H9 (cell line): ENCODE measurements around the gene CALCR. TPM values are rescaled to one million over a fixed set of nuclear protein-coding genes. Genes with fewer than 3 reads are reported as not detected.

ENCODE experiments used
- DNase-seq: peaks from one replicate; pipeline ENCODE4 v3.0.0-alpha.2; 2017
- H2AFZ ChIP-seq: one replicate; pipeline ENCODE4 v1.6.1; 2013; ENCODE audit warnings: mild to moderate bottlenecking, low read length, control low read depth, moderate library complexity
- H2AK5ac ChIP-seq: 2 replicates; pipeline ENCODE4 v1.6.1; 2013; ENCODE audit warnings: low read length, control low read depth, mixed read lengths; ENCODE audit not compliant: insufficient read length
- H2BK120ac ChIP-seq: one replicate; pipeline ENCODE4 v1.6.1; 2013; ENCODE audit warnings: low read depth, mild to moderate bottlenecking, low read length, control low read depth, inconsistent platforms; ENCODE audit not compliant: poor library complexity, severe bottlenecking
- H2BK12ac ChIP-seq: 2 replicates; pipeline ENCODE4 v1.6.1; 2013; ENCODE audit warnings: low read length, control low read depth, mixed read lengths, low read depth; ENCODE audit not compliant: insufficient read length
- H2BK15ac ChIP-seq: 2 replicates; pipeline ENCODE4 v1.6.1; 2013; ENCODE audit warnings: low read depth, low read length, control low read depth
- H2BK20ac ChIP-seq: one replicate; pipeline ENCODE4 v1.6.1; 2013; ENCODE audit warnings: low read depth, mild to moderate bottlenecking, low read length, control low read depth, inconsistent platforms; ENCODE audit not compliant: poor library complexity, severe bottlenecking
- H2BK5ac ChIP-seq: 2 replicates; pipeline ENCODE4 v1.6.1; 2013; ENCODE audit warnings: low read length, control low read depth, mixed read lengths; ENCODE audit not compliant: insufficient read length
- H3K14ac ChIP-seq: 2 replicates; pipeline ENCODE4 v1.6.1; 2013; ENCODE audit warnings: low read length, control low read depth; ENCODE audit not compliant: insufficient read depth
- H3K18ac ChIP-seq: 2 replicates; pipeline ENCODE4 v1.6.1; 2013; ENCODE audit warnings: low read depth, mild to moderate bottlenecking, mixed read lengths, low read length, control low read depth; ENCODE audit not compliant: insufficient read length
- H3K23ac ChIP-seq: 2 replicates; pipeline ENCODE4 v1.6.1; 2013; ENCODE audit warnings: low read length, control low read depth, mixed read lengths, low read depth; ENCODE audit not compliant: insufficient read length
- H3K23me2 ChIP-seq: 2 replicates; pipeline ENCODE4 v1.6.1; 2013; ENCODE audit warnings: low read depth, mild to moderate bottlenecking, mixed read lengths, low read length, control low read depth; ENCODE audit not compliant: insufficient read length, poor library complexity, severe bottlenecking
- H3K27ac ChIP-seq: 2 replicates; pipeline ENCODE4 v1.5.1; 2013; ENCODE audit warnings: low read length, control low read depth, mixed read lengths, low read depth; ENCODE audit not compliant: insufficient read length
- H3K27me3 ChIP-seq: 2 replicates; pipeline ENCODE4 v1.6.1; 2013; ENCODE audit warnings: low read length, control low read depth, inconsistent platforms; ENCODE audit not compliant: insufficient read depth
- H3K4ac ChIP-seq: 2 replicates; pipeline ENCODE4 v1.6.1; 2013; ENCODE audit warnings: low read depth, mild to moderate bottlenecking, control low read depth, inconsistent platforms, low read length, moderate library complexity
- H3K4me1 ChIP-seq: 2 replicates; pipeline ENCODE4 v1.6.1; 2013; ENCODE audit warnings: low read length, control low read depth, inconsistent platforms; ENCODE audit not compliant: insufficient read depth
- H3K4me2 ChIP-seq: 2 replicates; pipeline ENCODE4 v1.6.1; 2013; ENCODE audit warnings: low read length, control low read depth, mixed read lengths; ENCODE audit not compliant: insufficient read length, insufficient read depth
- H3K56ac ChIP-seq: 2 replicates; pipeline ENCODE4 v1.6.1; 2013; ENCODE audit warnings: low read depth, mild to moderate bottlenecking, mixed read lengths, low read length, control low read depth; ENCODE audit not compliant: insufficient read length
- H3K79me1 ChIP-seq: 2 replicates; pipeline ENCODE4 v1.6.1; 2013; ENCODE audit warnings: low read depth, mild to moderate bottlenecking, moderate library complexity, low read length, control low read depth, inconsistent platforms; ENCODE audit not compliant: insufficient read depth, poor library complexity, severe bottlenecking
- H3K79me2 ChIP-seq: 2 replicates; pipeline ENCODE4 v1.6.1; 2013; ENCODE audit warnings: low read length, control low read depth, inconsistent platforms; ENCODE audit not compliant: insufficient read depth
- H3K9ac ChIP-seq: 2 replicates; pipeline ENCODE4 v1.6.1; 2013; ENCODE audit warnings: low read length, control low read depth, mixed read lengths; ENCODE audit not compliant: insufficient read length; ENCODE audit errors: extremely low read depth
- H3K9me3 ChIP-seq: one replicate; pipeline ENCODE4 v1.6.1; 2013; ENCODE audit warnings: low read depth, low read length, inconsistent platforms; ENCODE audit not compliant: control insufficient read depth
- H3T11ph ChIP-seq: one replicate; pipeline ENCODE4 v1.6.1; 2013; ENCODE audit warnings: mild to moderate bottlenecking, low read length, control low read depth, inconsistent platforms
- H4K20me1 ChIP-seq: one replicate; pipeline ENCODE4 v1.6.1; 2013; ENCODE audit not compliant: control insufficient read depth, insufficient read length, insufficient read depth
- H4K5ac ChIP-seq: 2 replicates; pipeline ENCODE4 v1.6.1; 2013; ENCODE audit warnings: low read depth, mild to moderate bottlenecking, mixed read lengths, low read length, control low read depth; ENCODE audit not compliant: insufficient read length
- H4K8ac ChIP-seq: replicated peaks from 2 replicates; pipeline ENCODE4 v1.6.1; 2013; ENCODE audit warnings: low read length, control low read depth, mixed read lengths, low read depth; ENCODE audit not compliant: insufficient read length
- H4K91ac ChIP-seq: 2 replicates; pipeline ENCODE4 v1.6.1; 2013; ENCODE audit warnings: low read depth, mild to moderate bottlenecking, moderate library complexity, mixed read lengths, low read length, control low read depth; ENCODE audit not compliant: insufficient read length
- H3K27ac Mint-ChIP-seq, 3 experiments: 2 replicates in 2 of 3; 3 replicates in 1 of 3; pipeline ENCODE4 v1.8.0; 2020 to 2021; ENCODE audit warnings: mixed read lengths in 3 of 3, mild to moderate bottlenecking in 1 of 3, moderate library complexity in 1 of 3
- H3K27me3 Mint-ChIP-seq: 2 replicates; pipeline ENCODE4 v1.8.0; 2021; ENCODE audit warnings: low read depth, mild to moderate bottlenecking, moderate library complexity, mixed read lengths
- H3K36me3 Mint-ChIP-seq, 3 experiments: 2 replicates in 2 of 3; 3 replicates in 1 of 3; pipeline ENCODE4 v1.8.0; 2020 to 2021; ENCODE audit warnings: low read depth in 3 of 3, mixed read lengths in 3 of 3; ENCODE audit not compliant: insufficient read depth in 1 of 3
- H3K4me1 Mint-ChIP-seq, 2 experiments: 2 replicates each; pipeline ENCODE4 v1.8.0; 2020; ENCODE audit warnings: mixed read lengths in 2 of 2
- H3K4me3 Mint-ChIP-seq, 2 experiments: 2 replicates in 1 of 2; 3 replicates in 1 of 2; pipeline ENCODE4 v1.8.0; 2020 to 2021; ENCODE audit warnings: mild to moderate bottlenecking in 2 of 2, mixed read lengths in 2 of 2, moderate library complexity in 1 of 2
- H3K9me3 Mint-ChIP-seq, 2 experiments: 2 replicates in 1 of 2; 3 replicates in 1 of 2; pipeline ENCODE4 v1.8.0; 2020; ENCODE audit warnings: mild to moderate bottlenecking in 2 of 2, mixed read lengths in 2 of 2, moderate library complexity in 1 of 2
- CTCF ChIP-seq: fragments of 200-600 bp; sonication (generic); conservative IDR thresholded peaks from 3 replicates; pipeline ENCODE4 v1.8.0; 2021; ENCODE audit warnings: antibody characterized with exemption, mild to moderate bottlenecking
- WGBS: extraction: QIAGEN DNeasy Blood & Tissue Kit; methylation state at CpG from one replicate; pipeline ENCODE4 v1.1.7; 2013; ENCODE audit warnings: missing lambda C conversion rate, low lambda C conversion rate, mixed read lengths; ENCODE audit not compliant: insufficient read length; ENCODE audit errors: extremely low coverage; 5-methylcytosine and 5-hydroxymethylcytosine counted together
- total RNA-seq: library from RNA; stranded (reverse); gene quantifications from 2 replicates; pipeline ENCODE4 v1.2.1, GENCODE V29; 2021

Gene CALCR
- total RNA-seq, 1 experiment from 2014 or later = 0.52 TPM

- Mint-ChIP-seq H3K4me1 (peaks cover 8 to 22% of the 10 kb centered on the region in 2 experiments), H3K27me3 (peaks cover 3% of the 10 kb centered on the region; the same call in 1 of the 2 replicates), H3K27ac (no peak overlapping the region), H3K4me3 (no peak overlapping the region), H3K36me3 (peaks cover 0 to 3% (median 0%) of the 10 kb centered on the region in 3 experiments; a peak in 3 of 7 replicates), H3K9me3 (no peaks in the 10 kb centered on the region; a peak in 1 of 5 replicates)
- Histone ChIP-seq H2BK20ac (no peak overlapping the region), H3K4me2 (no peak overlapping the region), H4K8ac (no peak overlapping the region), H3K23me2 (no peaks in the 10 kb centered on the region), H4K91ac (no peak overlapping the region), H3K27ac (no peak overlapping the region), H2BK120ac (no peak overlapping the region), H3K9me3 (no peaks in the 10 kb centered on the region), H3K56ac (no peak overlapping the region), H3K4me1 (peaks cover 4% of the 10 kb centered on the region; the same call in 1 of the 2 replicates), H2BK12ac (no peak overlapping the region), H4K20me1 (no peaks in the 10 kb centered on the region), H2AK5ac (no peak overlapping the region), H2AFZ (no peak overlapping the region), H3K4ac (no peak overlapping the region), H3K79me2 (no peaks in the 10 kb centered on the region), H4K5ac (no peak overlapping the region), H3K23ac (no peak overlapping the region), H3K79me1 (no peaks in the 10 kb centered on the region), H3K27me3 (no peaks in the 10 kb centered on the region), H3K18ac (no peak overlapping the region), H3T11ph (no peak overlapping the region), H2BK15ac (no peak overlapping the region), H2BK5ac (no peak overlapping the region), H3K9ac (no peak overlapping the region), H3K14ac (no peak overlapping the region)
- no peak for DNase-seq
- no CpG with 5 or more reads among the region's 3 CpGs for WGBS
- no peak for TF ChIP-seq CTCF
These were observed 183.9 kb downstream of the CALCR start for GRCh38 chr7:93390660-93391059.
